ENCODE measurements around the gene MCUB.
"Not testable (repeated sequence)": the region's sequence is repeated elsewhere in the genome, so short reads cannot be mapped to it uniquely, and the experiment has no call there.

Gene MCUB

GRCh38 chr4:109676886-109677285 is 116.8 kb downstream of the MCUB start:
- Histone ChIP-seq H3K27ac (ENCODE audit: low read length) (no peak overlapping the region), H3K4me1 (ENCODE audit: control insufficient read depth, insufficient read depth, low read length) (no peaks in the 10 kb centered on the region), H3K9ac (ENCODE audit: low read length in 2 of 2) (no peak overlapping the region), H3K4me3 (ENCODE audit: low read length in 2 of 2) (no peak overlapping the region), H3K36me3 (ENCODE audit: control insufficient read depth in 2 of 2, insufficient read depth in 2 of 2, low read length in 2 of 2) (no peaks in the 10 kb centered on the region), H3K9me3 (ENCODE audit: control insufficient read depth in 2 of 2, low read length in 2 of 2) (no peaks in the 10 kb centered on the region), H3K27me3 (ENCODE audit: control insufficient read depth in 1 of 2, insufficient read depth in 2 of 2, low read length in 2 of 2) (no peaks in the 10 kb centered on the region)

- not testable (repeated sequence) for H3K4me1 ChIP-seq (ENCODE audit: control insufficient read depth, insufficient read depth, low read length); H3K27ac ChIP-seq (ENCODE audit: low read length); H3K9me3 ChIP-seq (ENCODE audit: control insufficient read depth in 2 of 2, low read length in 2 of 2); H3K27me3 ChIP-seq (ENCODE audit: control insufficient read depth in 1 of 2, insufficient read depth in 2 of 2, low read length in 2 of 2); H3K4me3 ChIP-seq (ENCODE audit: low read length in 2 of 2); H3K36me3 ChIP-seq (ENCODE audit: control insufficient read depth in 2 of 2, insufficient read depth in 2 of 2, low read length in 2 of 2); H3K9ac ChIP-seq (ENCODE audit: low read length in 2 of 2)
Observed at GRCh38 chr4:109678472-109678871, 118.4 kb downstream of the MCUB start.

GRCh38 chr4:109678925-109679324 is 118.9 kb downstream of the MCUB start:
- H3K36me3 ChIP-seq (ENCODE audit: control insufficient read depth in 2 of 2, insufficient read depth in 2 of 2, low read length in 2 of 2); H3K4me3 ChIP-seq (ENCODE audit: low read length in 2 of 2); H3K4me1 ChIP-seq (ENCODE audit: control insufficient read depth, insufficient read depth, low read length); H3K27ac ChIP-seq (ENCODE audit: low read length); H3K9me3 ChIP-seq (ENCODE audit: control insufficient read depth in 2 of 2, low read length in 2 of 2); H3K27me3 ChIP-seq (ENCODE audit: control insufficient read depth in 1 of 2, insufficient read depth in 2 of 2, low read length in 2 of 2); H3K9ac ChIP-seq (ENCODE audit: low read length in 2 of 2): not testable (repeated sequence)

GRCh38 chr4:109682875-109683274 is 122.8 kb downstream of the MCUB start:
- Histone ChIP-seq H3K4me1 (ENCODE audit: control insufficient read depth, insufficient read depth, low read length) (no peaks in the 10 kb centered on the region), H3K9ac (ENCODE audit: low read length in 2 of 2) (no peak overlapping the region), H3K36me3 (ENCODE audit: control insufficient read depth in 2 of 2, insufficient read depth in 2 of 2, low read length in 2 of 2) (peaks cover 0 to 7% of the 10 kb centered on the region in 2 donors), H3K27ac (ENCODE audit: low read length) (no peak overlapping the region), H3K9me3 (ENCODE audit: control insufficient read depth in 2 of 2, low read length in 2 of 2) (no peaks in the 10 kb centered on the region), H3K27me3 (ENCODE audit: control insufficient read depth in 1 of 2, insufficient read depth in 2 of 2, low read length in 2 of 2) (no peaks in the 10 kb centered on the region), H3K4me3 (ENCODE audit: low read length in 2 of 2) (no peak overlapping the region)

GRCh38 chr4:109683621-109684253 is 123.7 kb downstream of the MCUB start:
- Histone ChIP-seq H3K4me3 (ENCODE audit: low read length in 2 of 2) (no peak overlapping the region), H3K9ac (ENCODE audit: low read length in 2 of 2) (no peak overlapping the region)

GRCh38 chr4:109684727-109685126 is 124.7 kb downstream of the MCUB start:
- H3K27ac ChIP-seq (ENCODE audit: low read length), result no peak overlapping the region
- H3K27me3 ChIP-seq (ENCODE audit: control insufficient read depth in 1 of 2, insufficient read depth in 2 of 2, low read length in 2 of 2), result no peaks in the 10 kb centered on the region
- H3K36me3 ChIP-seq (ENCODE audit: control insufficient read depth in 2 of 2, insufficient read depth in 2 of 2, low read length in 2 of 2), result peaks cover 0 to 7% of the 10 kb centered on the region in 2 donors
- H3K9me3 ChIP-seq (ENCODE audit: control insufficient read depth in 2 of 2, low read length in 2 of 2), result no peaks in the 10 kb centered on the region
- no peaks in the 10 kb centered on the region for H3K4me1 ChIP-seq (ENCODE audit: control insufficient read depth, insufficient read depth, low read length)
- no peak overlapping the region for H3K4me3 ChIP-seq (ENCODE audit: low read length in 2 of 2)
- no peak overlapping the region for H3K9ac ChIP-seq (ENCODE audit: low read length in 2 of 2)

More at GRCh38 chr4:109683621-109684253, 123.7 kb downstream of the MCUB start:
- Histone ChIP-seq H3K9me3 (ENCODE audit: control insufficient read depth in 2 of 2, low read length in 2 of 2) (no peaks in the 10 kb centered on the region), H3K27ac (ENCODE audit: low read length) (no peak overlapping the region), H3K27me3 (ENCODE audit: control insufficient read depth in 1 of 2, insufficient read depth in 2 of 2, low read length in 2 of 2) (no peaks in the 10 kb centered on the region), H3K36me3 (ENCODE audit: control insufficient read depth in 2 of 2, insufficient read depth in 2 of 2, low read length in 2 of 2) (peaks cover 0 to 7% of the 10 kb centered on the region in 2 donors), H3K4me1 (ENCODE audit: control insufficient read depth, insufficient read depth, low read length) (no peaks in the 10 kb centered on the region)

- Histone ChIP-seq H3K9ac (ENCODE audit: low read length in 2 of 2) (no peak overlapping the region), H3K27me3 (ENCODE audit: control insufficient read depth in 1 of 2, insufficient read depth in 2 of 2, low read length in 2 of 2) (no peaks in the 10 kb centered on the region), H3K27ac (ENCODE audit: low read length) (no peak overlapping the region), H3K4me1 (ENCODE audit: control insufficient read depth, insufficient read depth, low read length) (no peaks in the 10 kb centered on the region), H3K4me3 (ENCODE audit: low read length in 2 of 2) (no peak overlapping the region), H3K9me3 (ENCODE audit: control insufficient read depth in 2 of 2, low read length in 2 of 2) (no peaks in the 10 kb centered on the region), H3K36me3 (ENCODE audit: control insufficient read depth in 2 of 2, insufficient read depth in 2 of 2, low read length in 2 of 2) (peaks cover 14 to 20% of the 10 kb centered on the region in 2 donors)
Observed at GRCh38 chr4:109690690-109691410, 130.8 kb downstream of the MCUB start.

GRCh38 chr4:109691411-109691920 is 131.4 kb downstream of the MCUB start:
- Histone ChIP-seq H3K27ac (ENCODE audit: low read length) (no peak overlapping the region), H3K9me3 (ENCODE audit: control insufficient read depth in 2 of 2, low read length in 2 of 2) (no peaks in the 10 kb centered on the region), H3K27me3 (ENCODE audit: control insufficient read depth in 1 of 2, insufficient read depth in 2 of 2, low read length in 2 of 2) (no peaks in the 10 kb centered on the region), H3K36me3 (ENCODE audit: control insufficient read depth in 2 of 2, insufficient read depth in 2 of 2, low read length in 2 of 2) (peaks cover 14 to 20% of the 10 kb centered on the region in 2 donors), H3K9ac (ENCODE audit: low read length in 2 of 2) (no peak overlapping the region), H3K4me3 (ENCODE audit: low read length in 2 of 2) (no peak overlapping the region), H3K4me1 (ENCODE audit: control insufficient read depth, insufficient read depth, low read length) (no peaks in the 10 kb centered on the region)

GRCh38 chr4:109698656-109699055 is 138.6 kb downstream of the MCUB start:
- Histone ChIP-seq H3K4me3 (ENCODE audit: low read length in 2 of 2) (no peak overlapping the region), H3K27me3 (ENCODE audit: control insufficient read depth in 1 of 2, insufficient read depth in 2 of 2, low read length in 2 of 2) (no peaks in the 10 kb centered on the region), H3K9ac (ENCODE audit: low read length in 2 of 2) (no peak overlapping the region), H3K36me3 (ENCODE audit: control insufficient read depth in 2 of 2, insufficient read depth in 2 of 2, low read length in 2 of 2) (peaks cover 0 to 2% of the 10 kb centered on the region in 2 donors), H3K4me1 (ENCODE audit: control insufficient read depth, insufficient read depth, low read length) (peaks cover 5% of the 10 kb centered on the region), H3K27ac (ENCODE audit: low read length) (no peak overlapping the region), H3K9me3 (ENCODE audit: control insufficient read depth in 2 of 2, low read length in 2 of 2) (no peaks in the 10 kb centered on the region)

- Histone ChIP-seq H3K4me1 (ENCODE audit: control insufficient read depth, insufficient read depth, low read length) (peaks cover 9% of the 10 kb centered on the region), H3K9ac (ENCODE audit: low read length in 2 of 2) (no peak overlapping the region), H3K9me3 (ENCODE audit: control insufficient read depth in 2 of 2, low read length in 2 of 2) (no peaks in the 10 kb centered on the region), H3K4me3 (ENCODE audit: low read length in 2 of 2) (no peak overlapping the region), H3K27me3 (ENCODE audit: control insufficient read depth in 1 of 2, insufficient read depth in 2 of 2, low read length in 2 of 2) (no peaks in the 10 kb centered on the region), H3K36me3 (ENCODE audit: control insufficient read depth in 2 of 2, insufficient read depth in 2 of 2, low read length in 2 of 2) (peaks cover 0 to 2% of the 10 kb centered on the region in 2 donors), H3K27ac (ENCODE audit: low read length) (no peak overlapping the region)
Observed at GRCh38 chr4:109699553-109700225, 139.6 kb downstream of the MCUB start.
